Activated CD4-positive, alpha-beta memory T cell treated with anti-CD3 and anti-CD28 coated beads, Interleukin-2, amount 10 ng/mL, durations not matched to agents 7 days and 5 days (primary cell): ENCODE data around the gene C19orf53. TPM values are rescaled to one million over a fixed set of nuclear protein-coding genes. Genes with fewer than 3 reads are reported as not detected.
"Not testable (repeated sequence)": the region's sequence is repeated elsewhere in the genome, so short reads cannot be mapped to it uniquely, and the experiment has no call there.

ENCODE experiments used
- CTCF ChIA-PET: fragments of 350-600 bp; sonication (Branson Sonifier 250); formaldehyde crosslinking; loops from one replicate; lab custom pipeline; 2021; ENCODE audit warnings: antibody characterized with exemption, inconsistent platforms; lab: Charles Lee
- POLR2A ChIA-PET: fragments of 350-600 bp; sonication (Branson Sonifier 250); formaldehyde crosslinking; loops from one replicate; lab custom pipeline; 2021; ENCODE audit warnings: antibody characterized with exemption; lab: Charles Lee
- DNase-seq: peaks from one replicate; pipeline ENCODE4 v3.0.0-alpha.2; 2020
- H3K27ac Mint-ChIP-seq: one replicate; pipeline ENCODE4 v1.8.0; 2021; ENCODE audit warnings: mild to moderate bottlenecking, mixed read lengths
- H3K27me3 Mint-ChIP-seq: one replicate; pipeline ENCODE4 v1.8.0; 2021; ENCODE audit warnings: mixed read lengths
- H3K36me3 Mint-ChIP-seq: one replicate; pipeline ENCODE4 v1.8.0; 2021; ENCODE audit warnings: low read depth, mixed read lengths
- H3K4me1 Mint-ChIP-seq: one replicate; pipeline ENCODE4 v1.8.0; 2021; ENCODE audit warnings: mixed read lengths
- H3K4me3 Mint-ChIP-seq: one replicate; pipeline ENCODE4 v1.8.0; 2021; ENCODE audit warnings: mild to moderate bottlenecking, mixed read lengths
- H3K9me3 Mint-ChIP-seq: one replicate; pipeline ENCODE4 v1.8.0; 2021; ENCODE audit warnings: mixed read lengths
- total RNA-seq, 2 experiments: library from RNA; stranded (reverse); gene quantifications; one replicate each; pipeline ENCODE4 v1.2.3, GENCODE V29; 2021

Gene C19orf53
- total RNA-seq, 2 experiments from 2014 or later, result 79.4 to 83.7 TPM

DNA sequence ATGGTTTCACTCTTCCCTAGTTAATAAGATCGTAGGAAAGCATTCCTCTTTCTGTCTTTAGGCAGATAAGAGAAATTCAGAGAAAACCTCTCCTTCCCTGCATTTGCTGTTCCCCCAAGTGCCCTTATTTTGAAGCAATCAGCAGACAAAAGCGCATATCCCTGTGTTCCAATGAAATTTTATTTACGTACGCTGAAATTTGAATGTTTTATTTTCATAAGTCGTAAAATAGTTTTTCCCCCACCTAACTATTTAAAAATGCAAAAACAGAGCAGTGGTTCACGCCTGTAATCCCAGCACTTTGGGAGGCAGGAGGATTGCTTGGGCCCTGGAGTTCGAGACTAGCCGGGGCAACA lies 27.2 kb upstream of the C19orf53 start:
- peaks cover 3% of the 10 kb centered on the region for H3K36me3 Mint-ChIP-seq
- H3K27ac Mint-ChIP-seq, result peak overlapping the region; percentile 75
- no peaks in the 10 kb centered on the region for H3K27me3 Mint-ChIP-seq
- H3K4me1 Mint-ChIP-seq, result peaks cover 28% of the 10 kb centered on the region
- H3K4me3 Mint-ChIP-seq, result peak overlapping the region; percentile 86
- no peak for DNase-seq
- H3K9me3 Mint-ChIP-seq, result no peaks in the 10 kb centered on the region
- ChIA-PET POLR2A (interaction anchor here (0.6 to 2.9 kb wide), 16 partner anchors 9 to 206 kb away, joined by 3 to 34 read pairs (median 6); partner anchors contain the start of genes C19orf53, DCAF15, MRI1 and ZSWIM4), CTCF (interaction anchor here (0.9 to 2.6 kb wide), 6 partner anchors 15 to 469 kb away, joined by 3 to 20 read pairs (median 4); partner anchors contain the start of gene C19orf53)

DNA sequence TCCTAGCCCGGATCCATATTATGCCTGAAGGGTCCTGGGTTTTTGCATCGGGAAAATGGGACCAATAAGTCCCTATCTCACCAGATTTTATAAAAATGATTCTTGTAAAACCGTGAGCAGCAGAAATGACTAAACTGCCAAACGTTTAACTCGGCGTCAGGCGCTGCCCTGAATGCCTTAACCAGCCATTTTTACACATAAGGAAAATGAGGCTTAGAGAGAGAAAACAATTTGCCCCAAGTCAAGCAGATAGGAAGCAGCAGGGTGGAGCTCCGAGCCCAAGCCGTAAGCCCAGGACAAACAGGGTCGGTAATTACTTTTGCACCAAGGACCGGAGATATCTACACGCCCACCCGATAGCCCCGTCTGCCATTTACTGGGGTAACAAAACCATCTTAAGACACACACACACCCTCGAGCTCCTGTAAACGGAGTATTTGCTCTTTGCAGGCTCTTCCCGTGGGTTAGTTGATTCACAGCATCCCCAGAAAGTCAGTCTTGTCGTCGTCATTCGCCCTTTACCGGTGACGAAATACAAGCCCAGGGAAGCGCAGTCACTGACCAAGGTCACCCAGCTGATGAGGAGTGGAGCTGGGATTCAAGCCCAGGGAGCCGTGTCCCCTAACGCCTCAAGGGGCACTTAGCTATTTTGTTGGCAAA lies 26.0 kb upstream of the C19orf53 start:
- ChIA-PET POLR2A (interaction anchor here (0.9 to 2.9 kb wide), 24 partner anchors 10 to 485 kb away, joined by 3 to 34 read pairs (median 4); partner anchors contain the start of genes ASF1B, C19orf53, DCAF15 and MRI1), CTCF (interaction anchor here (0.9 to 2.6 kb wide), 11 partner anchors 14 to 470 kb away, joined by 3 to 20 read pairs (median 3); partner anchors contain the start of gene C19orf53)
- peak; percentile 30 for DNase-seq
- Mint-ChIP-seq H3K9me3 (no peaks in the 10 kb centered on the region), H3K4me1 (peaks cover 28% of the 10 kb centered on the region), H3K27me3 (no peaks in the 10 kb centered on the region), H3K36me3 (peaks cover 9% of the 10 kb centered on the region), H3K4me3 (peak overlapping the region; percentile 86), H3K27ac (peak overlapping the region; percentile 75)

DNA sequence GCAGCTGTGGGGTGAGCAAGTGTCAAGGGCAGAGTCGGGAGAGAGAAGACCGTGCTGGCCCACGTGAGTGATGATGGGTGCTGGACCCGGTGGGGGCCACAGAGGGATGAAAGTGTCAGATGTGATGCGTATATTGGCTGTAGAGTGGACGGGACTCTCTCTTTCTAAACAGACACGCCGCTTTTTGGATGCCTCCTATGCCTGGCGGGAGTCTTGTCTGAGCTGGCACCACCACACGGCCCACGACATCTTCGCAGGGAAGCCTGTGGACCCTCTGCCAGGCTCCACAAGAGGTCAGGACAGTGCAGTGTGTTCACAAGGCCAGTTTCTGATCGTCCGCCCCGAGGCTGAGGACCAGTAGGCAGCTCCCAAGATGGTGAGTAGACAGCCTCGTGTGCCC lies 22.8 kb upstream of the C19orf53 start:
- H3K4me3 Mint-ChIP-seq, result no peak overlapping the region
- no peak for DNase-seq
- H3K27me3 Mint-ChIP-seq, result no peaks in the 10 kb centered on the region
- H3K4me1 Mint-ChIP-seq, result peaks cover 28% of the 10 kb centered on the region
- H3K27ac Mint-ChIP-seq, result no peak overlapping the region
- H3K9me3 Mint-ChIP-seq, result no peaks in the 10 kb centered on the region
- ChIA-PET CTCF (interaction anchor here (1.3 kb wide), 1 partner anchor 111 kb away, joined by 3 read pairs; no protein-coding TSS in a partner anchor), POLR2A (no interaction called here)
- peaks cover 28% of the 10 kb centered on the region for H3K36me3 Mint-ChIP-seq

DNA sequence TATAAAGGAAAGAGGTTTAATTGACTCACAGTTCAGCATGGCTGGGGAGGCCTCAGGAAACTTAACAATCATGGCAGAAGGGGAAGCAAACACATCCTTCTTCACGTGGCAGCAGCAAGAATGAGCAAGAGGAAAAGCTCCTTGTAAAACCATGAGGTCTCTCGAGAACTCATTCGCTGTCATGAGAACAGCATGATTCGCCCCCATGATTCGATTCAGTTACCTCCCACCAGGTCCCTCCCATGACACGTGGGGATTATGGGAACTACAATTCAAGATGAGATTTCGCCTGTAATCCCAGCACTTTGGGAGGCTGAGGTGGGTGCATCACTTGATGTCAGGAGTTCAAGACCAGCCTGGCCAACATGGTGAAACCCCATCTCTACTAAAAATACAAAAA lies 20.6 kb upstream of the C19orf53 start:
- H3K4me3 Mint-ChIP-seq, POLR2A ChIA-PET, CTCF ChIA-PET, H3K27me3 Mint-ChIP-seq, H3K27ac Mint-ChIP-seq, DNase-seq, H3K9me3 Mint-ChIP-seq: not testable (repeated sequence)
- H3K4me1 Mint-ChIP-seq, result peaks cover 14% of the 10 kb centered on the region
- H3K36me3 Mint-ChIP-seq, result peaks cover 42% of the 10 kb centered on the region

DNA sequence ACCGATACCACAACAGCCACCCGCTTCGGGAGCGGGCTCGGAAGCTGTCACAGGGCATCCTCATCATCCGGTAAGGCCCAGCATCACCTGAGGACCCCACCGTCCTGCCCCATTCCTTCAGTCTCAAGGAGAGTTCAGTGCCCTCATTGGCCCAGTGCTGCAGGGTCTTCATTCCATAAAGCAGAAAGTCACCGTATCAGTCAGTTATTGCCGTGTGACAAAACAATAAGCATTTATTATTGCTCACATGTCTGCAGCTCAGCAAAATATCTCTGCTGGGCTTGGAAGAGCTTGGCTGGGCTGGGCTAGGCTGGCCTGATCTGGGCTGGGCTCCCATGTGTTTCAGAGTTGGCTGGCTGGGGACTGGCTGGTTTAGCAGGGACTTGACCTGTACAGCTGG lies 18.0 kb upstream of the C19orf53 start:
- H3K9me3 Mint-ChIP-seq, result no peaks in the 10 kb centered on the region
- DNase-seq, result no peak
- H3K27ac Mint-ChIP-seq, result no peak overlapping the region
- POLR2A ChIA-PET, result interaction anchor here (0.6 kb wide), 1 partner anchor 9 kb away, joined by 3 read pairs; a partner anchor contains a TSS
- no peak overlapping the region for H3K4me3 Mint-ChIP-seq
- CTCF ChIA-PET, result no interaction called here
- H3K36me3 Mint-ChIP-seq, result peaks cover 40% of the 10 kb centered on the region
- no peaks in the 10 kb centered on the region for H3K27me3 Mint-ChIP-seq
- H3K4me1 Mint-ChIP-seq, result no peaks in the 10 kb centered on the region

DNA sequence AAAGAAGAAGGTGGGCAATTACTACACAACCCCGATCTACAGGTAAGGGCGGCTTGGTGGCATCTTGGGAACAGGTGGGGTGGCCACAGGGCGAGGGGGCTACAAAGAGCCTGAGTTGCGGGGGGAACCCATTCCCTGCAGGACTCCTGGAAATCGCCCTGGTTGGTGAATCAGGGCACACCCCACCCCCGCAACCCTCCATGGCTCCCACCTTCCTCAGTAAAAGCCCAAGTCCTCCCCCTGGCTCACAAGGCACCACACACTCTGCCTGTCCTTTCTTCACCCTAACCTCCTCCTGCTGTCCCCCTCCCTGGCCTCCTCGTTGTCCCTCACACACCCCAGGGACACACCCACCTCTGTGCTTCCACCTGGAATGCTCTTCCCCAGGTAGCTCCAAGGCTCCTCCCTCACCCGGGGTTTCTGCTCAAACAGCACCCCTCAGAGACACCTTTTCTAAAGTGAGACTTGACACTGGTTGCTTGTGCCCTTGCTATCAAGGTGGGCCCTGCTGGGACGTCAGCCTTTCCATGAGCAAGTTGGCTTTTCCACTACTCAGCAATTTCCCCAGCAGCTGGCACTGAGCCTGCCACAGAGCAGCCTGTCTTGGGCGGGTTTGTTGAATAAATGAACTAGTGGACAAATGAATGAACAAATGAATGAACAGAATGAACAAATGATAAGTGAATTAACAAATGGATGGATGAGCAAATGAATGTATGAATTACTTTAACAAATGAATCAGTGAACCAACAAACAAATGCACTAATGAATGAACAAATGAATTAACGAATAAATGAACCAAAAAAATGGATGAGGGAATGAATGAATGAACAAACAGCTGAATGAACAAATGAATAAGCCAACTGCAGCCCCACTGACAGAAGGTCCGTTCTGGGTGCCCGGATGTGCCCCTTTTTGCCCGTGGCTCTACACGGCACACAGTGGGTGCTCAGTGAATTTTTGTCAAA lies 16.2 kb upstream of the C19orf53 start:
- no peaks in the 10 kb centered on the region for H3K9me3 Mint-ChIP-seq
- H3K4me3 Mint-ChIP-seq, result no peak overlapping the region
- H3K27me3 Mint-ChIP-seq, result no peaks in the 10 kb centered on the region
- no peaks in the 10 kb centered on the region for H3K4me1 Mint-ChIP-seq
- peaks cover 43% of the 10 kb centered on the region for H3K36me3 Mint-ChIP-seq
- POLR2A ChIA-PET, result interaction anchor here (1.4 kb wide), 1 partner anchor 10 kb away, joined by 5 read pairs; a partner anchor contains a TSS
- no peak overlapping the region for H3K27ac Mint-ChIP-seq
- no peak for DNase-seq
- CTCF ChIA-PET, result no interaction called here

DNA sequence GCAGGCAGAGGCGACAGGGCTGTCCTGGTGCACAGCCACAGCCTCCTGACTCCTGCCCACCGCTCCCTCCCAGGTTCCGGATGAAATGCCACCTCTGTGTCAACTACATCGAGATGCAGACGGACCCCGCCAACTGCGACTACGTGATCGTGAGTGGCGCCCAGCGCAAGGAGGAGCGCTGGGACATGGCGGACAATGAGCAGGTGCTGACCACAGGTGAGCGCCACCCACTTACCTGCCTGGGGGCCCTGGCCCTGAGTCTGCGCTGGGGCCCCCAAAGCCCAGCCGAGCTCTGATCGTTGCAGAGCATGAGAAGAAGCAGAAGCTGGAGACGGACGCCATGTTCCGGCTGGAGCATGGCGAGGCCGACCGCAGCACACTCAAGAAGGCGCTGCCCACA lies 15.5 kb upstream of the C19orf53 start:
- POLR2A ChIA-PET, result no interaction called here
- no peak for DNase-seq
- no peak overlapping the region for H3K4me3 Mint-ChIP-seq
- CTCF ChIA-PET, result no interaction called here
- no peak overlapping the region for H3K27ac Mint-ChIP-seq
- peaks cover 3% of the 10 kb centered on the region for H3K4me1 Mint-ChIP-seq
- H3K27me3 Mint-ChIP-seq, result no peaks in the 10 kb centered on the region
- no peaks in the 10 kb centered on the region for H3K9me3 Mint-ChIP-seq
- peaks cover 42% of the 10 kb centered on the region for H3K36me3 Mint-ChIP-seq

DNA sequence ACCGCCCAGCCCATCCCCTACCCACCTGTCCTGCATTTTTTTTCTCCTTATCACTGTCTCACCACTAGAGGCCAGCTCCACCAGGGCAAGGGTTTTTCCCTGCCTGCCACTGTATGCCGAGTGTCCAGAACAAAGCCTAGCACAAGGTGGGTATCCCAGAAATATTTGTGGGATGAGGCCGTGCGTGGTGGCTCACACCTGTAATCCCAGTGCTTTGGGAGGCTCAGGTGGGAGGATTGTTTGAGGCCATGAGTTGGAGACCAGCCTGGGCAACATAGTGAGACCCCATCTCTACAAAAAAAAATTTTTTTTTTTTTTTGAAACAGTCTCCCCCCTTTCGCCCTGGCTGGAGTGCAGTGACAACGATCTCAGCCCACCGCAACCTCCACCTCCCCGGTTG lies 12.8 kb upstream of the C19orf53 start:
- Mint-ChIP-seq H3K4me1 (peaks cover 12% of the 10 kb centered on the region), H3K4me3 (no peak overlapping the region), H3K27me3 (no peaks in the 10 kb centered on the region), H3K9me3 (no peaks in the 10 kb centered on the region), H3K36me3 (peaks cover 29% of the 10 kb centered on the region), H3K27ac (no peak overlapping the region)
- CTCF ChIA-PET, result interaction anchor here (0.8 to 1.8 kb wide), 4 partner anchors 12 to 100 kb away, joined by 3 to 5 read pairs (median 4); a partner anchor contains a TSS
- no peak for DNase-seq
- POLR2A ChIA-PET, result interaction anchor here (4.5 kb wide), 1 partner anchor 13 kb away, joined by 34 read pairs; a partner anchor contains a TSS

DNA sequence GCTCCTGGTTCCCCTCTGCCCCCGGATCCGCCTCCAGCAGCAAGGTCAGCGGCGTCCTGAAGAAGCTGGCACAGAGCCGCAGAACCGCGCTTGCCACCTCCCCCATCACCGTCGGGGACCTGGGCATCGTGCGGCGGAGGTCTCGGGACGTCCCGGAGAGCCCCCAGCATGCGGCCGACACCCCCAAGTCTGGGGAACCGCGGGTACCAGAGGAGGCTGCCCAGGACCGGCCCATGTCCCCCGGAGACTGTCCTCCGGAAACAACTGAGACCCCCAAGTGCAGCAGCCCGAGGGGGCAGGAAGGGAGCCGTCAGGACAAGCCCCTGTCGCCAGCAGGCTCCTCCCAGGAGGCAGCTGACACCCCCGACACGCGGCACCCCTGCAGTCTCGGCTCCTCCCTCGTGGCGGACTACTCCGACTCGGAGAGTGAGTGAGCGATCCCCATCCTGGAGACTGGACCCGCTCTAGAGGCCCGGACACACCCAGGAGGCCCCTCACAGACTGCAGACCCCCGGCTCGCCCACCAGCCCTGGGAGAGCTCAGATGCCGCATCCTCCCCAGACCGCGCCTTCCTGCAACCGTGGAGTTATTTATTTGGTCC lies 11.5 kb upstream of the C19orf53 start:
- peaks cover 23% of the 10 kb centered on the region for H3K36me3 Mint-ChIP-seq
- H3K4me3 Mint-ChIP-seq, result no peak overlapping the region

DNA sequence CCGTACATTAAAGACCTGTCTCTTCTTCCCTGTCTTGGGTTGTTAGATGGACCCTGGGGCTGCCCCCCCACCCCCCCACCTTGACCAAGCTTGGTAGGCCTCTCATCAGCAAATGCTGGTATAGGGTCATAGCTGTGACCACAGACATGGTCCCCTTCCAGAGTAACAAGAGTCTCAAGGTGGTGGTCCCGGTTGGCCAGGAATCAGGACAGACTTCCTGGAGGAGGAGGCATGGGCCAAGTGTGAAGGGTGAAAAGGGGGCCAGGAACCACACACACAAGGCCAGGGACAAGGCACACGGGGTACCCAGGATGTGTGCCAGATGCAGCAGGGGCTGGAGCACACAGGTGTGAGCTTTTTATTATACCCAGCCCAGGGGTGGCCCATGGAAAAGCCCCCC lies 11.0 kb upstream of the C19orf53 start:
- Mint-ChIP-seq H3K36me3 (peaks cover 17% of the 10 kb centered on the region), H3K4me1 (peaks cover 12% of the 10 kb centered on the region), H3K27ac (no peak overlapping the region), H3K9me3 (no peaks in the 10 kb centered on the region), H3K4me3 (peak overlapping the region; percentile 67), H3K27me3 (no peaks in the 10 kb centered on the region)
- no peak for DNase-seq
- POLR2A ChIA-PET, result interaction anchor here (2.5 to 4.5 kb wide), 2 partner anchors 11 to 15 kb away, joined by 18 to 34 read pairs; partner anchors contain the start of gene C19orf53
- CTCF ChIA-PET, result interaction anchor here (0.9 to 2.3 kb wide), 2 partner anchors 15 to 99 kb away, joined by 4 to 9 read pairs; a partner anchor contains a TSS

More for the DNA sequence above, 11.5 kb upstream of the C19orf53 start:
- H3K27me3 Mint-ChIP-seq, result no peaks in the 10 kb centered on the region
- H3K9me3 Mint-ChIP-seq, result no peaks in the 10 kb centered on the region
- no peak for DNase-seq
- H3K27ac Mint-ChIP-seq, result no peak overlapping the region
- ChIA-PET POLR2A (interaction anchor here (4.5 kb wide), 1 partner anchor 14 kb away, joined by 34 read pairs; a partner anchor contains a TSS), CTCF (interaction anchor here (0.5 to 1.2 kb wide), 3 partner anchors 14 to 50 kb away, joined by 3 to 5 read pairs (median 4); a partner anchor contains a TSS)
- H3K4me1 Mint-ChIP-seq, result peaks cover 12% of the 10 kb centered on the region

DNA sequence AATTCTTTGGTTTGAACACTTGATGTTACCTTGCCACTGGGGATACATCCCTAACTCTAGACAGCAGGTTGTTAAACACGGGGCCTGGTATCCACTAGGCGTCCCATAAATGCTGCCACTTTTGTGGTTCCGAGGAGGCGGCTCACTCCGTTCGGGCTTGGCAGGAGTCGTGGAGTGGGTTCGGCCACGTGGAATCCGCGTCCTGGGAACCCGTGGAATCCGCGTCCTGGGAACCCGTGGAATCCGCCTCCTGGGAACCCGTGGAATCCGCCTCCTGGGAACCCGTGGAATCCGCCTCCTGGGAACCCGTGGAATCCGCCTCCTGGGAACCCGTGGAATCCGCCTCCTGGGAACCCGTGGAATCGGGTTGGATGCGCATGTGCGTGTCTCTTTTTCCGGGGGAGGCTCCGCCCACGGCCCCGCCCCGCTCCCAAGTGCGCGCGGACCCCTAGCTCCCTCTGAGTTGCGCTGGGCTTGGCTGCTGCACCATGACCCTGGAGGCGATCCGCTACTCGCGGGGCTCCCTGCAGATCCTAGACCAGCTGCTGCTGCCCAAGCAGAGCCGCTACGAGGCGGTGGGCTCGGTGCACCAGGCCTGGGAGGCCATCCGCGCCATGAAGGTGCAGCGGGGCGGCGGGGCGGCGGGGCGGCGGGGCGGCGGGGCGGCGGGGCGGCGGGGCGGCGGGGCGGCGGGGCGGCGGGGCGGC lies 10.0 kb upstream of the C19orf53 start, which contains the start of gene MRI1:
MRI1 (plus strand) TSS at position 422 of the 707 bp plus-strand sequence; CDS start at position 489, 67 bp downstream.
- DNase-seq, result peak; percentile 44
- Mint-ChIP-seq H3K36me3 (peaks cover 13% of the 10 kb centered on the region), H3K27me3 (no peaks in the 10 kb centered on the region), H3K9me3 (no peaks in the 10 kb centered on the region), H3K27ac (no peak within 1 kb of the TSS), H3K4me3 (peak within 1 kb of the TSS; percentile 78), H3K4me1 (peaks cover 12% of the 10 kb centered on the region)
- POLR2A ChIA-PET, result interaction anchor here (0.9 to 4.5 kb wide), 4 partner anchors 10 to 98 kb away, joined by 3 to 34 read pairs (median 11); partner anchors contain the start of gene C19orf53
- CTCF ChIA-PET, result interaction anchor here (0.6 to 2.3 kb wide), 3 partner anchors 10 to 98 kb away, joined by 3 to 9 read pairs (median 3); partner anchors contain the start of gene C19orf53
